Kidney (tissue), 14 donors: ENCODE data around the gene NFKB1. TPM values are rescaled to one million over a fixed set of nuclear protein-coding genes. Genes with fewer than 3 reads are reported as not detected.

Experiments
- DNase-seq, 5 donors: peaks; one replicate each; pipeline ENCODE4 v3.0.0-alpha.2; 2013 to 2020
- FAIRE-seq: peaks from 2 replicates; lab custom pipeline; 2012; peaks lifted over from hg19 to GRCh38; lab: Jason Lieb, UNC
- H3K27ac ChIP-seq, 2 donors: one replicate each; pipeline ENCODE4 v1.7.0; 2013; ENCODE audit warnings: low read depth in 2 of 2, low read length in 2 of 2, inconsistent platforms in 1 of 2
- H3K27me3 ChIP-seq: one replicate; pipeline ENCODE4 v1.7.1; 2013; ENCODE audit warnings: low read length, inconsistent platforms; ENCODE audit not compliant: control insufficient read depth, insufficient read depth
- H3K36me3 ChIP-seq, 3 donors: one replicate each; pipeline versions ENCODE4 v1.7.0 to v1.7.1; 2013; ENCODE audit warnings: low read length in 3 of 3, control low read depth in 1 of 3, inconsistent platforms in 1 of 3; ENCODE audit not compliant: insufficient read depth in 3 of 3, control insufficient read depth in 2 of 3
- H3K4me1 ChIP-seq, 3 donors: one replicate each; pipeline versions ENCODE4 v1.7.0 to v1.7.1; 2013; ENCODE audit warnings: low read length in 3 of 3, inconsistent platforms in 1 of 3, low read depth in 1 of 3; ENCODE audit not compliant: control insufficient read depth in 2 of 3, insufficient read depth in 2 of 3
- H3K4me3 ChIP-seq, 3 donors: one replicate each; pipeline versions ENCODE4 v1.7.0 to v1.8.1; 2013; ENCODE audit warnings: low read length in 3 of 3, control low read depth in 1 of 3, inconsistent platforms in 1 of 3
- H3K9ac ChIP-seq, 3 donors: one replicate each; pipeline versions ENCODE4 v1.7.0 to v1.7.1; 2013; ENCODE audit warnings: low read length in 3 of 3, control low read depth in 1 of 3, inconsistent platforms in 1 of 3
- H3K9me3 ChIP-seq, 3 donors: one replicate each; pipeline versions ENCODE4 v1.7.0 to v1.7.1; 2013; ENCODE audit warnings: low read length in 3 of 3, control low read depth in 1 of 3, inconsistent platforms in 1 of 3; ENCODE audit not compliant: control insufficient read depth in 2 of 3, insufficient read depth in 1 of 3
- CTCF ChIP-seq: IDR thresholded peaks from 3 replicates; pipeline ENCODE4 v1.5.1; 2012; ENCODE audit warnings: mild to moderate bottlenecking, moderate library complexity, borderline replicate concordance; ENCODE audit not compliant: insufficient read depth; ENCODE audit errors: extremely low read depth
- intact Hi-C: fragments of 100-400 bp; cut with DNase I; formaldehyde crosslinking; loops from one replicate; pipeline ENCODE4 v1.11.1; 2022
- polyA plus RNA-seq: library from polyadenylated mRNA; stranded (reverse); fragments of 350-450 nt; fragmentation: Illumina TruSeq; extraction: RNeasy Lipid Tissue Mini Kit (QIAGEN cat#74804); gene quantifications from one replicate; pipeline ENCODE4 v1.2.3, GENCODE V29; 2014; ENCODE audit warnings: low read depth, low replicate concordance; ENCODE audit not compliant: insufficient read depth
- total RNA-seq: library from RNA; stranded (reverse); fragmentation: NEBNext Ultra II Directional; extraction: Animal tissue kit (Norgen Biotek cat#: 25700); gene quantifications from one replicate; pipeline ENCODE4 v1.2.1, GENCODE V29; 2021
- donor health status: control.
- donor health status: control.
- donor health status: control.
- donor health status: control.
- donor health status: control.
- donor health status: DM: yes; HTN: yes; CAD: no.
- donor health status: Normal renal cell carcinoma (clear cell type).

The NFKB1 gene
- total and polyA plus RNA-seq, 2 donors from 2014 or later = 10.1 to 56.9 TPM

GRCh38 chr4:102505708-102506107 is 4.5 kb downstream of the NFKB1 start:
- no peak for TF ChIP-seq CTCF
- intact Hi-C loops = no loop called here

GRCh38 chr4:102506523-102506922 is 5.4 kb downstream of the NFKB1 start:
- no peak overlapping the region for H3K27ac ChIP-seq
- no peaks in the 10 kb centered on the region for H3K9me3 ChIP-seq
- no peaks in the 10 kb centered on the region for H3K27me3 ChIP-seq
- no peak for TF ChIP-seq CTCF
- intact Hi-C loops = no loop called here
- FAIRE-seq = peak; percentile 82
- peaks cover 0 to 23% (median 9%) of the 10 kb centered on the region in 3 donors for H3K4me1 ChIP-seq
- H3K9ac ChIP-seq = no peak overlapping the region
- no peak for DNase-seq
- no peaks in the 10 kb centered on the region for H3K36me3 ChIP-seq
- no peak overlapping the region for H3K4me3 ChIP-seq

More at GRCh38 chr4:102505708-102506107, 4.5 kb downstream of the NFKB1 start:
- Histone ChIP-seq H3K27ac (no peak overlapping the region), H3K4me1 (peaks cover 0 to 23% (median 9%) of the 10 kb centered on the region in 3 donors), H3K9me3 (no peaks in the 10 kb centered on the region), H3K27me3 (no peaks in the 10 kb centered on the region), H3K9ac (no peak overlapping the region), H3K4me3 (no peak overlapping the region), H3K36me3 (no peaks in the 10 kb centered on the region)
- DNase-seq (no peak), FAIRE-seq (no peak)

- no peak for DNase-seq
- TF ChIP-seq CTCF = no peak
- Histone ChIP-seq H3K4me1 (no peaks in the 10 kb centered on the region), H3K27ac (no peak overlapping the region), H3K4me3 (no peak overlapping the region), H3K9ac (no peak overlapping the region), H3K36me3 (no peaks in the 10 kb centered on the region), H3K27me3 (no peaks in the 10 kb centered on the region), H3K9me3 (no peaks in the 10 kb centered on the region)
- no peak for FAIRE-seq
- intact Hi-C loops = no loop called here
Measured at GRCh38 chr4:102511830-102512605, 10.9 kb downstream of the NFKB1 start.
